ENCODE data around the gene PDE8A.

Gene PDE8A

GRCh38 chr15:85155857-85156256 is 174.2 kb downstream of the PDE8A start:
- Histone ChIP-seq H3K4me1 (no peaks in the 10 kb centered on the region), H3K27me3 (no peaks in the 10 kb centered on the region), H3K4me3 (no peak overlapping the region), H3K27ac (no peak overlapping the region), H3K9me3 (no peaks in the 10 kb centered on the region), H3K36me3 (no peaks in the 10 kb centered on the region)
- intact Hi-C loops (cut with DNase I; ENCODE audit: low total_unique reads): no loop called here
- no peak for DNase-seq
- TF ChIP-seq, protein P1, sequence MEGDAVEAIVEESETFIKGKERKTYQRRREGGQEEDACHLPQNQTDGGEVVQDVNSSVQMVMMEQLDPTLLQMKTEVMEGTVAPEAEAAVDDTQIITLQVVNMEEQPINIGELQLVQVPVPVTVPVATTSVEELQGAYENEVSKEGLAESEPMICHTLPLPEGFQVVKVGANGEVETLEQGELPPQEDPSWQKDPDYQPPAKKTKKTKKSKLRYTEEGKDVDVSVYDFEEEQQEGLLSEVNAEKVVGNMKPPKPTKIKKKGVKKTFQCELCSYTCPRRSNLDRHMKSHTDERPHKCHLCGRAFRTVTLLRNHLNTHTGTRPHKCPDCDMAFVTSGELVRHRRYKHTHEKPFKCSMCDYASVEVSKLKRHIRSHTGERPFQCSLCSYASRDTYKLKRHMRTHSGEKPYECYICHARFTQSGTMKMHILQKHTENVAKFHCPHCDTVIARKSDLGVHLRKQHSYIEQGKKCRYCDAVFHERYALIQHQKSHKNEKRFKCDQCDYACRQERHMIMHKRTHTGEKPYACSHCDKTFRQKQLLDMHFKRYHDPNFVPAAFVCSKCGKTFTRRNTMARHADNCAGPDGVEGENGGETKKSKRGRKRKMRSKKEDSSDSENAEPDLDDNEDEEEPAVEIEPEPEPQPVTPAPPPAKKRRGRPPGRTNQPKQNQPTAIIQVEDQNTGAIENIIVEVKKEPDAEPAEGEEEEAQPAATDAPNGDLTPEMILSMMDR (IDR thresholded peaks at IDR 0.05): no peak

DNA sequence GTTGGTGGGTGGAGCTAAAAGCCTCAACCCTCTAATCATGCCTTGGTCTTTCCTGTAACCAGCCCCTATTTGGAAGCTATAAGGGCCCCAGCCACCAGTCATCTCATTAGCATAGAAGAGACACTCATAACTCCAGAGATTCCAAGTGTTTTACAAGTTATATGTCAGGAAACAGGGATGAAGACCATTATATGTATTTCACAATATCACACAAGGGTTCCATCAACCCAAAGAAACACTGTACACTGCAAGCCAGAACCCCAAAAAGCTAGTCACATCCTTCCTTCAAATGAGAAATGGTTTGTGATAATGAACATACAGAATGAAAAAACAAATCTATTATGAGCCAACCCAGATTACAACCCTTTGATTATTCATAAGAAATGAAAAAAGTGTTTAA is 175.7 kb downstream of the PDE8A start:
- peaks cover 0 to 2% (median 0%) of the 10 kb centered on the region in 3 donors for H3K9me3 ChIP-seq
- TF ChIP-seq, protein P1 (IDR thresholded peaks at IDR 0.05): no peak
- H3K4me1 ChIP-seq: no peaks in the 10 kb centered on the region
- no peak overlapping the region for H3K27ac ChIP-seq
- H3K27me3 ChIP-seq: no peaks in the 10 kb centered on the region
- DNase-seq: no peak
- H3K4me3 ChIP-seq: no peak overlapping the region
- intact Hi-C loops (cut with DNase I; ENCODE audit: low total_unique reads): no loop called here
- H3K36me3 ChIP-seq: no peaks in the 10 kb centered on the region

DNA sequence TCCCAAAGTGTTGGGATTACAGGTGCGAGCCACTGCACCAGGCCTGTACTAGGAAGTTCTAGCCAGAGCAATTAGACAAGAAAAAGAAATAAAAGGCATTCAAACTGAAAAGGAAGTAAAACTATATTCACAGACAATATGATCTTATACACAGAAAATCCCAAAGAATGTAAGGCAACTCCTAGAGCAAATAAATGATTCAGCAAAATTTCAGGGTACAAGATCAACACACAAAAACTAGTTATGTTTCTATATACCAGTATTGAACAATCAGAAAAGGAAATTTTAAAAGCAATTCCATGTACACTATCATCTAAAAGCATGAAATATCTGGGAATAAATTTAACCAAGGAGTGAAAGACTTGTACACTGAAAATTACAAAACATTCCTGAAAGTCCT is 180.6 kb downstream of the PDE8A start:
- Histone ChIP-seq H3K4me1 (no peaks in the 10 kb centered on the region), H3K27me3 (no peaks in the 10 kb centered on the region), H3K9me3 (peaks cover 0 to 12% (median 2%) of the 10 kb centered on the region in 3 donors), H3K27ac (no peak overlapping the region), H3K4me3 (no peak overlapping the region), H3K36me3 (no peaks in the 10 kb centered on the region)
- intact Hi-C loops (cut with DNase I; ENCODE audit: low total_unique reads): no loop called here
- no peak for DNase-seq
- TF ChIP-seq, protein P1 (IDR thresholded peaks at IDR 0.05): no peak

GRCh38 chr15:85164841-85165466 is 183.3 kb downstream of the PDE8A start:
- Histone ChIP-seq H3K4me1 (peaks cover 0 to 5% (median 2%) of the 10 kb centered on the region in 4 donors), H3K27ac (no peak overlapping the region), H3K27me3 (peaks cover 0 to 12% of the 10 kb centered on the region in 2 donors), H3K4me3 (no peak overlapping the region), H3K36me3 (no peaks in the 10 kb centered on the region), H3K9me3 (peaks cover 0 to 12% (median 2%) of the 10 kb centered on the region in 3 donors)
- TF ChIP-seq, protein P1 (IDR thresholded peaks at IDR 0.05): no peak
- intact Hi-C loops (cut with DNase I; ENCODE audit: low total_unique reads): no loop called here
- DNase-seq: no peak

GRCh38 chr15:85167568-85167967 is 185.9 kb downstream of the PDE8A start:
- Histone ChIP-seq H3K4me3 (no peak overlapping the region), H3K27me3 (peaks cover 0 to 30% of the 10 kb centered on the region in 2 donors), H3K36me3 (no peaks in the 10 kb centered on the region), H3K4me1 (peaks cover 0 to 5% (median 2%) of the 10 kb centered on the region in 4 donors), H3K9me3 (peaks cover 0 to 22% (median 13%) of the 10 kb centered on the region in 3 donors), H3K27ac (no peak overlapping the region)
- intact Hi-C loops (cut with DNase I; ENCODE audit: low total_unique reads): no loop called here
- no peak for DNase-seq
- TF ChIP-seq, protein P1 (IDR thresholded peaks at IDR 0.05): no peak

All from tibial artery (tissue), 4 donors.